Dedifferentiated amniotic fluid mesenchymal stem cell (primary cell): Measurements from ENCODE around the gene ZNF672.
"Not testable (repeated sequence)": the region's sequence is repeated elsewhere in the genome, so short reads cannot be mapped to it uniquely, and the experiment has no call there.

Experiments
- DNase-seq: peaks from one replicate; pipeline ENCODE4 v3.0.0-alpha.2; 2016; ENCODE audit errors: extremely low spot score

ZNF672 gene

DNA sequence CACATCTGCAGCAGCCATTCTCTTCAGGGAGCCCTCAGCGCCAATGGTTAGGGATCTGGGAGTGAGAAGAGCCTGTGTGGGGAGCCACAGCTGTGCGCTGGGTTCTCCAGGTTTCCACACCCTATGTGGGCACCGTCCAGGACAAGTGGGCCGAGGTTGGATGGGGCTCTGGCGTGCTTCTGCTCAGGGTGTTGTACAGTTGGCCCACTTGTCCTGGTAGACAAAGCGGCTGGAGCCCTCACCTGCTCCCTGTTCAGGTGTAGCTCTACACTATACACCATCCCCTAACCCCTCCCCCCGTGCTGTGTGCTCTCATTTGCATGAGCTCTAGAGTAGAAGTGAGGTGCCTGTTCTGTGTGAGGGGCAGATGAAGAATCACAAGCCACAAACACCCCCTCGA is 24.5 kb upstream of the ZNF672 start:
- DNase-seq = no peak

DNA sequence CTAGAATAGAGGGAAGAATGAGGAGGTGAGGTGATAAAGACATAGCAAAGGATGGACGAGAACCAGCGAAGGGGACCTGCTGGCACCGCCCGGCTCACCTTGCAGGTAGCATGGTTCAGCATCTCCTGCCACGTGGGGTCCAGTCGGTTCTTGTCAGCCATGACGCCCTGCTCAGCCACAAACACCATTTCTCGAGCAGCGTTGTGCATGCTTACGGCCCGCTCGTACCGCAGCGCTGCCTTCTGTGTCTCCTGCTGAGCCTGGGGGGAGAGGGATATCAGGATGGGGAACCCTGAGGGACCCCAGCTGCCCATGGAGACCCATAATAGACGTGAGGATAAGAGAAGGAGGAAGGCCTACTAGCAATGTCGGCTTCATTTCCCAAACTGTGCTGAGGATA is 23.7 kb upstream of the ZNF672 start:
- DNase-seq = no peak

- DNase-seq = no peak
Measured at GRCh38 chr1:248815407-248816034, 22.5 kb upstream of the ZNF672 start.

GRCh38 chr1:248816042-248816851 is 21.8 kb upstream of the ZNF672 start:
- no peak for DNase-seq

- no peak for DNase-seq
Measured at GRCh38 chr1:248817065-248817464, 21.0 kb upstream of the ZNF672 start.

DNA sequence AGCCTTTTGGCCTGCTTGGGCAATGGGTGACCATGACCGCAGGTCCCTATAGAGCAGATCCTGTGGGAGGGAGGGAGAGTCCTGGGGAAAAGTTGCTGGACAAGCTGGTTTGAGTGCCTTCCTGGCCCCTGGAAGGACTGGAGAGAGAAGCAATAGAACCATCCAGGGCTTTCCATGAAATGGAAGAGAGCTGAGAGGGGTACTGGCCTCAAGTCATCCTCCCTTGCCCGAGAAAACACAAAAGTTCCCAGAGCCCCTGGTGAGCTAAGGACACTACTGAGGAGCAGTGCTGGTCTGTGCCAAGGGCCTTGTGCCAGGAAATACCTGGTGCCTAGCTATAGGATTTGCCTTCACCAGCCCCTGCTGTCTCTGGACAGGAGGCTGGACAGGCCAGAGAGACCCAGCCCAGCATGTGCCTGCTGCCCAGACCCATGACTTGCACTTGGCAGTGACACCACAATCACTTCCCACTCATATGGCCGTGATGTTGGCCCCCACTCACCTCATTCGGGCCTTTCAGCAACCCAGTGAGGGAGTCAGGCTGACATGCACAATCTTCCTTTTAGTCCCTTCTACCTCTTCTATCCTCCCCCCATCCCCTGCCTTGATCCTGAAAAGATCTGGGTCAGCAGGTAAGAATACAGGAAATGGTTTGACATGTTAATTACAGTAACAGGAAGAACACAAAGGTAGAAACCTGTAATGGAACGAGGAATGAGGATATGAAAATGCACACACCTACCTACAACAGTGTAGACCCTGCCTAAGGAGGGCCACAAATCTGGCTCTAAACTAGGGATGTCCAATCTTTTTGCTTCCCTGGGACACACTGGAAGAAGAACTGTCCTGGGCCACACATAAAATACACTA is 19.3 kb upstream of the ZNF672 start:
- DNase-seq = no peak

- DNase-seq = no peak
Measured at GRCh38 chr1:248820041-248820585, 17.9 kb upstream of the ZNF672 start.

- peak; percentile 42 for DNase-seq
Measured at GRCh38 chr1:248821101-248821500, 16.9 kb upstream of the ZNF672 start.

- DNase-seq = no peak
Measured at GRCh38 chr1:248821641-248822040, 16.4 kb upstream of the ZNF672 start.

GRCh38 chr1:248822148-248823032 is 15.6 kb upstream of the ZNF672 start:
- DNase-seq = no peak

GRCh38 chr1:248823517-248824001 is 14.5 kb upstream of the ZNF672 start:
- DNase-seq = no peak

- DNase-seq = no peak
Measured at GRCh38 chr1:248824301-248824700, 13.7 kb upstream of the ZNF672 start.

DNA sequence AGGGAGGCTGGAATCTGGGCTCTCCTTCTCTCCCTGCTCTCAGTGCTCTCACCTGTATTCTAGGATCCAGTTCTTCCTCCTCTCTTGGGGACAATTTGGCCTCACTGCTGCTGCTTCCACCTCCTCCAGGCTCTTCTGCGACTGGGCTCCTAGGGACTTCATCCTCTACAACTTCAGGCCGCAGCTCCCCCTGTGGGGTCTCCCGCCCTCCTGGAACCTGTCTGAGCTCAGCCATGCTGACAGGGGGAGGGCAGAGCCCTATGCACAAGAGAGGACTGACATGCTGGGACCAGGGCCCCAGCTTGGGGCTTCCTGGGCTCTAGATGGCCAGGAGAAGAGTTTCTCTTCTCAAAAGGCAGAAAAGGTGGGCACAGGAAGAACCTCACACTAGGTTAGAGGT is 13.3 kb upstream of the ZNF672 start:
- DNase-seq = no peak

DNA sequence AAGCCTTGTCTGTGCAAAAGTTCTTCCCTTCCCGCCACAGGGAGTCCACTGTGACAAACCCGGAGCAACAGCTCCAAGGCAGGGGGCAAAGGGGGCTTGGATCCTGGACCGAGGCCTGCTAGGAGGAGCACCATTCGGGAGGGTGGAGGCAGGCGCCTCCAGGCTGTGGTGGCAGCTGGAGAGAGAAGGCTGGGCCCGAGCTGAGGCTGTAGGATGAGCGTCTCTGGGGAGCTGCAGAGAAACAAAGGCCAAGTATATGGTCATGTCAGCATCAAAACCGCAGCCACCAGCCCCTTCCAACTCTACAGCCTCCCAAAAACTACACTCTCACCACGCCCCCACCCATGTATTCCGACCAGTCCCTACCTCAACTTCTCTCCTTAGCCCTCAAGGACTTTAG is 12.9 kb upstream of the ZNF672 start:
- no peak for DNase-seq

DNA sequence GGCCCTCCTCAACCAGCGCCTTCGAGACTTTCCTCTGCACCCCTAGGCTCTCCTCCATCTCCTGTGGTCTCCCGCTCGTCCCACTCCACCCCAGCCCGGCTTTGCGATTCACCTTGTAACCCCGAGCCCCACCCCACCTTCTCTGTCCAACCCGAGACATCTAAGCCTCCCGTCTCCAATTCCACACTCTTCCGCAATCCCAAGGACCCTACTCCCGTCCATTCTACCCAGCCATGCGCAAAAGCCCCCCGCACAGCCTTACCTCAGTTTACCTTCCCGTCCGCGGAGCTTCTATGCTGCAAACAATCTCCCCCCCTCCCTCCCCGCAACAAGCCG is 12.5 kb upstream of the ZNF672 start:
- no peak for DNase-seq

- peak; percentile 97 for DNase-seq
Measured at GRCh38 chr1:248825909-248826760, 11.9 kb upstream of the ZNF672 start, which contains the start of gene SH3BP5L. SH3BP5L (minus strand) TSS chr1:248825915; CDS start chr1:248824935, 980 bp downstream.

- peak; percentile 54 for DNase-seq
Measured at GRCh38 chr1:248828845-248829244, 9.2 kb upstream of the ZNF672 start.

- DNase-seq = not testable (repeated sequence)
Measured at GRCh38 chr1:248830718-248831017, 7.4 kb upstream of the ZNF672 start.

DNA sequence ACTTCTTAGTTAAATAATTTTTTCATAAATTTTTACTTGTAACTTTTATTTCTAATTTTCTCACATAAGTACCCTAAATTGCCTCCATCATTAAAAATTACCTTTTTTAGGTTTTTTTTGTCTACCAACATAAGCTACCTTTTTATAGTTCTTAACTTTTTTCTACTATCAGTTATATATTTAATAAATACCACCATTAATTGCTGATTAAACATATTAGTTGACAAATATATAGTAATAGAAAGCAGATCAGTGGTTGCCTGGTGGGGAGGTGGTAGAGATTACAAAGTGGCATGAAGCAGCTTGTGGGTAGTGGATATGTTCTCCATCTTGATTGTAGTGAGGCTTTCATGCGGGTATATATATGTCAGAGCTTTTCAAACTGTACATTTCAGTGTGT is 6.2 kb upstream of the ZNF672 start:
- no peak for DNase-seq

- DNase-seq = no peak
Measured at GRCh38 chr1:248834343-248834940, 3.6 kb upstream of the ZNF672 start.
